Limb (tissue), 2 donors: ENCODE results near the gene SPSB4.
A peak's percentile ranks its signal among the peaks of the same experiment; 100 is the strongest.

ENCODE experiments used
- DNase-seq, 2 donors: peaks; one replicate each; pipeline ENCODE4 v3.0.0-alpha.2; 2016; ENCODE audit errors: extremely low spot score in 2 of 2

Gene SPSB4

GRCh38 chr3:141073580-141073979 is 22.4 kb downstream of the SPSB4 start:
- no peak for DNase-seq

- DNase-seq: no peak
Measured at GRCh38 chr3:141074529-141074928, 23.4 kb downstream of the SPSB4 start.

GRCh38 chr3:141076036-141076773 is 25.1 kb downstream of the SPSB4 start:
- DNase-seq: no peak

GRCh38 chr3:141076797-141077571 is 25.8 kb downstream of the SPSB4 start:
- peak; percentile 73 to 82 for DNase-seq

- DNase-seq: no peak
Measured at GRCh38 chr3:141077631-141078030, 26.5 kb downstream of the SPSB4 start.

- no peak for DNase-seq
Measured at GRCh38 chr3:141078200-141078599, 27.1 kb downstream of the SPSB4 start.

GRCh38 chr3:141080431-141080830 is 29.3 kb downstream of the SPSB4 start:
- DNase-seq: no peak

GRCh38 chr3:141081141-141081795 is 30.1 kb downstream of the SPSB4 start:
- DNase-seq: no peak

- DNase-seq: no peak
Measured at GRCh38 chr3:141082064-141082463, 30.9 kb downstream of the SPSB4 start.

GRCh38 chr3:141083226-141083625 is 32.1 kb downstream of the SPSB4 start:
- no peak for DNase-seq

GRCh38 chr3:141083836-141084649 is 32.9 kb downstream of the SPSB4 start:
- DNase-seq: peak; percentile 71 to 82

- no peak for DNase-seq
Measured at GRCh38 chr3:141085343-141086070, 34.4 kb downstream of the SPSB4 start.

- DNase-seq: no peak
Measured at GRCh38 chr3:141086188-141086587, 35.0 kb downstream of the SPSB4 start.

- no peak for DNase-seq
Measured at GRCh38 chr3:141087076-141087777, 36.1 kb downstream of the SPSB4 start.

- no peak for DNase-seq
Measured at GRCh38 chr3:141087778-141088130, 36.6 kb downstream of the SPSB4 start.

- no peak for DNase-seq
Measured at GRCh38 chr3:141089339-141090152, 38.4 kb downstream of the SPSB4 start.

- no peak for DNase-seq
Measured at GRCh38 chr3:141091426-141091825, 40.3 kb downstream of the SPSB4 start.

- DNase-seq: no peak
Measured at GRCh38 chr3:141092663-141093062, 41.5 kb downstream of the SPSB4 start.

GRCh38 chr3:141093397-141093796 is 42.2 kb downstream of the SPSB4 start:
- no peak for DNase-seq
